NCI-H226 (cell line): Measurements from ENCODE around the gene CDC45.
"Not testable (repeated sequence)": the region's sequence is repeated elsewhere in the genome, so short reads cannot be mapped to it uniquely, and the experiment has no call there.

ENCODE experiments used
- DNase-seq: peaks from one replicate; pipeline ENCODE4 v3.0.0-alpha.2; 2015

The CDC45 gene

GRCh38 chr22:19533857-19534256 lies 54.1 kb downstream of the CDC45 start:
- DNase-seq: no peak

- DNase-seq: no peak
These were observed 55.3 kb downstream of the CDC45 start for GRCh38 chr22:19535001-19535400.

- DNase-seq: no peak
These were observed 56.8 kb downstream of the CDC45 start for GRCh38 chr22:19536564-19536963.

GRCh38 chr22:19537941-19538488 lies 58.3 kb downstream of the CDC45 start:
- no peak for DNase-seq

GRCh38 chr22:19540394-19540793 lies 60.7 kb downstream of the CDC45 start:
- no peak for DNase-seq

DNA sequence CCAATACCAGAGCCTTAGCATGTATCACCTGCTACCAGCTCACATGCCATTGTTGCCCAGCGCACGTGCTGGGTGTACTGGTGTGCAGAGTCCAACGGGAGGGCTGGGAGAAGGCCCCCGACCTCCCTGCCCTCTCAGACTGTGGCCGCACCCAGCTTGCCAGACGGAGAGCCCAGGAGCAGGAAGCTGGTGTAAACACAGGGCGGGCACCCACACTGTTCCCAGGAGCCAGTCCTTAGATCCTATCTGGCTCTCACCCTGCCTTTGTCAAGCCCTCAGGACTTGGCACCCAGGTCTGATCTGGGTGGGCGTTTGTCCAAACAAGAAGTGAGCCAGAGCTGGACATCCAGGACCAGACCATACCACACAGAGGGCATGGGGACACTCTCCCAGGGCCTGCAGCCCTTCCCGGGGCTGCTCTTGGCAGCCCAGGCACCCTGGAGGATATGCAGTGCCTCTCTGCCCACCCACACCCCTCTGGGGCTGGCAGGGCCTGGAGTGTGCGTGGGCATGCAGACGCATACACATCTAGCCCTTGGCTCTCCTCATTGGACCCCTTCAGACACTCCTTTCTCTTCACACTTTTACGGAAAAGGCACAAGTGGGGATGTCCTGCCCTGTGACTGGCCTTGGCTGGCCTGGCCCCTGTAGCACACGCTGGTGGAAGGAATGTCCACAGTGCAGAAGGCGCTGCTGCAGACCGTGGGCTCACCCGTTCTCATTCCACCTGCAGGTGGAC lies 64.4 kb downstream of the CDC45 start:
- DNase-seq: no peak

DNA sequence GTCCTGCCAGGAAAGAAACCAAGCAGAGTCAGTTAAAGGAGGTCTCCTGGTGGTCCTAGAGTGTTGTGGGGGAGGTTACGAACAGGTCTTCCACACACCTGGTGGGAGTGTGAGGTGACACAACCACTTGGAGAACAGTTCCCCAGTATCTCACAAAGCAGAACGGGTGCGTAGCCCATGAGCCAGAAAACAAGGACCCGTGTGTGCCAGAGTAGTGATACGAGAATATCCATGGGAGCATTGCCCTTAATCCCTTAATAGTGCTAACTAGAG lies 66.2 kb downstream of the CDC45 start:
- no peak for DNase-seq

- no peak for DNase-seq
These were observed 67.0 kb downstream of the CDC45 start for GRCh38 chr22:19546680-19547079.

DNA sequence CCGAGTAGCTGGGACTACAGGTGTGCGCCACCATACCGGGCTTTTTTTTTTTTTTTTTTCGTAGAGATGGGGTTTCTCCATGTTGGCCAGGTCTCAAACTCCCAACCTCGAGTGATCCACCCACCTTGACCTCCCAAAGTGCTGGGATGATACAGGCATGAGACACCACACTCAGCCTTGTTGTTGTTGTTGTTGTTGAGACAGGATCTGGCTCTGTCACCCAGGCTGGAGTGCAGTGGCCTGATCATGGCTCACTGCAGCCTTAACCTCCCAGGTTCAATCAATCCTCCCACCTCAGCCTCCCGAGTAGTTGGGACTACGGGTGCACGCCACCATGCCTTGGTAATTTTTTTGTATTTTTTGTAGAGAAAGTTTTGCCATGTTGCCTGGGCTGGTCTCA lies 67.9 kb downstream of the CDC45 start:
- no peak for DNase-seq

- DNase-seq: not testable (repeated sequence)
These were observed 68.7 kb downstream of the CDC45 start for GRCh38 chr22:19548427-19548826.

GRCh38 chr22:19548964-19549363 lies 69.2 kb downstream of the CDC45 start:
- DNase-seq: no peak

DNA sequence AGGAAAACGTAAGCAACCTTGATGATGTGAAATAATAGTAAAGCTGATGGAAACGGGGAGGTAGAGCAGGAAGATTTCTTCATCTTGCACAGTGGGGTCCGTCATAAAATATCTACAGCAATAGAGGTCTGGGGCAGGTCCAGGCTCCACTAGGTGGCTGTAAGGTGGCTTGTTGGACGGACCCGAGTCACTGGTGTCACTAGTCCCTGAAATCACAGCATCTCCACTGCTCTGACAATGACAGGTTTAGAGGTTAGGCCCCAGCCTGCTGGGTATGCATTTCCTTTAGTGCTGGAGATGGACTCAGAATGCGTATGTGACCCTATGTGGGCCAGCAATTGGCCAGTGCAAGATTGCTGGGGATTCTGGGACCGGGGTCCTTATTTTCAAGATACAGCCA lies 69.7 kb downstream of the CDC45 start:
- DNase-seq: no peak

GRCh38 chr22:19550382-19550781 lies 70.7 kb downstream of the CDC45 start:
- DNase-seq: no peak

- DNase-seq: no peak
These were observed 73.5 kb downstream of the CDC45 start for GRCh38 chr22:19553201-19553600.

GRCh38 chr22:19554834-19555404 lies 75.2 kb downstream of the CDC45 start:
- peak; percentile 31 for DNase-seq

DNA sequence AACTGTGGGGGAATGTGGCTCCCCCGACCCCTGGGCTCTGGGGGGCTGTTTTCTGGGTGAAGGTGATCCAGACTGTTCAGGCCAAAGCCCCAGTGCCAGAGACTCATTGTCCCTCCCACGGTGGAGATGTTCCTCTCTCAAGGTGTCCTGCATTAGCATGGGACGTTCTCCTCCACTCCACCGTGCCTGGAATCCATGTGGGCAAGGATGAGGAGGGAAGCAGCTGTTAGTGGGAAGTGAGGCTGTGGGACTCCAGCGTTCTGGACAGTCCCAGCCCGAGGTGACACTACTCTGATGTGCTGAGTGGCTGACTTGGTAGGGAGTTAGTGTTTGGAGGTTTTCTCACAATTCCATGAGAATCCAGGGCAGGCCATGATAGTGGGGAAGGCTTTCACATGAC lies 75.9 kb downstream of the CDC45 start:
- no peak for DNase-seq

DNA sequence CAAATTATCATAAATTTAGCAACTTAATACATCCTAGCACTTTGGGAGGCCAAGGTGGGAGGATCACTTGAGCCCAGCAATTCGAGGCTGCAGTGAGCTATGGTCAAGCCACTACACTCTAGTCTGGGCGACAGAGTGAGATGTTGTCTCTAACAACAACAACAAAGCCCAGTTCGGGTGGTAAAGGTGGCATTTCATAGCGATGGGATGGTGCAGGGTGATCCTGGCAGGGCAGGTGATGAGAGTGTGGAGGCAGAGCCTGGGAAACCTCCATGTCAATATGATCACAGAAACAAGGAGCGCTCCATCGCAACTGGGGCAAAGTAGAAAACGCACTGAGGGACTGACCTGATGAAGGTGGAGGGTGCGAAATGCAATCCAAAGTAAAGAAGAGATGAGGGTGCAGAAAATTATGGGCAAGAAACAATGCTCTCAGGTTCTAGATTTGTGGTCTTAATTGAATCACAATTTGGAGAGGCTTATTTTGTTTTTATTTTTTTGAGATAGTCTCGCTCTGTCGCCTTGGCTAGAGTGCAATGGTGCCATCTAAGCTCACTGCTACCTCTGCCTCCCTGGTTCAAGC lies 77.3 kb downstream of the CDC45 start:
- DNase-seq: no peak

GRCh38 chr22:19559324-19559811 lies 79.6 kb downstream of the CDC45 start:
- no peak for DNase-seq

- no peak for DNase-seq
These were observed 80.2 kb downstream of the CDC45 start for GRCh38 chr22:19559956-19560355.

- peak; percentile 13 for DNase-seq
These were observed 85.9 kb downstream of the CDC45 start for GRCh38 chr22:19565382-19566278.

DNA sequence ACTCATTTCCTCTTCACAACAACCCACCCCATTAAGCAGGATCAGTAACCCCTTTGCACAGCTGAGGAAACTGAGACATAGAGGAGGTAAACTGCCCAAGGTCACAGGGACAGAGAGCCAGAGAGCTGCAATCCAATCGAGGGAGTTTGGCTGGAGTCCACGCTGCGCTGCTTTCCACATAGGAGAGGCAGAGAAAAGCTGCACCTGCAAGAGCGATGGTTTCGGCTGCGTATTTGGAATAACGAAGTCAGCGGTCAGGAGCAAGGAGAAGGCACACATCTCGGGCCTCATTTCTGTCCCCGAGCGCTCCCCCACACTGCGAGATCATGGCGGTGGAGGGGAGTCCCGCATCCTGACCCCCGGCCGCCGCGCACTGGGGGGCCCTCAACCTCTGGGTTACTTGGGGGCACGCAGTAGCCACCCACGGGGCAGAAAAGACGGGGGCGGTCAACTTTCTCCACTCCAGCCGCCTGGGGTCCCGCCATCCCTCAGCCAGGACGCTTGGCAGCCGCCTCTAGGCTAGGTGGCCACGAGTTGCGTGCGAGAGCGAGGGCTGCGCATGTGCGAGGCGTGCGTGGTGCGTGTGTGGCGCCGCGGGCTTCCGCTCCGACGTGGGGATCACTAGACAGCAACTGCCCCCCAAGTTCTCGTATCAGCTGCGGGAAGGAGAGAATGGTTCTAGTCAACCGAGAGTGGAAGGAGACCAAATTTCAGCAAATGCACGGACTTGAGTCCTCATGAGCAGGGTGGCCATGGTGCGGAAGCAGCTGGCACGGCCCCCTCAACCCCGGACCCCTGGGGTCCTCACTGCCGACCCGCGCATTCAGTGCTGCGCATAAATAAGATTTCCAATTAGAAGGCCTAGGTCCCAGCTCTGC lies 86.8 kb downstream of the CDC45 start:
- DNase-seq: no peak
